ENCODE measurements around the gene CHODL.

DNA sequence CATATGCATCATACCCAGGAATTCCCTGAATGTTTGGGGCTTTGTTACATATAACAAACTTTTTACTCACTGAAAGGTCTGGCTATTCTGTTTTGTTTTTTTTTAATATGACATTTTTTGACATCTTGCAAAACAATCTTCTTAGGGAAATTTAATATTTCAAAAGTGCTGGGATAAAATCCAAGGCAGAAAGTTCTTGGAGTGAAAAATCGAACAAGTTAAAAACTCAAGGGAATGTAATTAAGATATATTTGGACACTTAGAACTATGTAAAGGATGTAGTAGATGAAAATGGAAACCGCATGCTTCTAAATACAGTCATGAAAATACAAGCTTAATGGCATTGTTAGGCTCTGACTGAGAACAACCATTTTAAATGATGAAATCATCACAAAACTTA is 8.6 kb downstream of the CHODL start:
- no peak for TF ChIP-seq POLR2A (IDR thresholded peaks at IDR 0.05)
- no peak for TF ChIP-seq CTCF (IDR thresholded peaks at IDR 0.05)
- TF ChIP-seq POLR2AphosphoS5 (IDR thresholded peaks at IDR 0.05) = no peak

Data from stomach (tissue), 4 donors.